Transverse colon (tissue), 4 donors: ENCODE results near the gene CES3. TPM values are rescaled to one million over a fixed set of nuclear protein-coding genes. Genes with fewer than 3 reads are reported as not detected.
A peak's percentile ranks its signal among the peaks of the same experiment; 100 is the strongest.
"Not testable (repeated sequence)": the region's sequence is repeated elsewhere in the genome, so short reads cannot be mapped to it uniquely, and the experiment has no call there.

Experiments used
- DNase-seq: peaks from one replicate; pipeline ENCODE4 v3.0.0-alpha.2; 2019
- H3K27ac ChIP-seq, 4 donors: fragments of 200-600 bp; sonication (generic); 2 replicates each; pipeline ENCODE4 v1.5.1; 2016 to 2018; ENCODE audit warnings: inconsistent platforms in 4 of 4
- H3K27me3 ChIP-seq: fragments of 200-600 bp; sonication (generic); 2 replicates; pipeline ENCODE4 v1.5.1; 2017; ENCODE audit warnings: inconsistent platforms
- H3K36me3 ChIP-seq, 4 donors: fragments of 200-600 bp; sonication (generic); 2 replicates each; pipeline ENCODE4 v1.5.1; 2017 to 2019; ENCODE audit warnings: inconsistent platforms in 4 of 4
- H3K4me1 ChIP-seq, 4 donors: fragments of 200-600 bp; sonication (generic); 2 replicates each; pipeline ENCODE4 v1.5.1; 2017 to 2020; ENCODE audit warnings: inconsistent platforms in 4 of 4
- H3K4me3 ChIP-seq, 4 donors: fragments of 200-600 bp; sonication (generic); 1 replicate in 1 of 4; 2 replicates in 3 of 4; pipeline versions ENCODE4 v1.5.1 to v1.6.1; 2017 to 2019; ENCODE audit warnings: inconsistent platforms in 4 of 4
- H3K9me3 ChIP-seq, 2 donors: fragments of 200-600 bp; sonication (generic); 2 replicates each; pipeline ENCODE4 v1.5.1; 2017 to 2019; ENCODE audit warnings: inconsistent platforms in 2 of 2
- CTCF ChIP-seq, 5 experiments: fragments of 200-600 bp in 3 of 5; fragments of 450-650 bp in 2 of 5; sonication (generic) in 3 of 5; IDR thresholded peaks; 1 replicate in 2 of 5; 2 replicates in 3 of 5; pipeline ENCODE4 v1.5.1; 2016 to 2017; ENCODE audit warnings: antibody characterized with exemption in 5 of 5, inconsistent platforms in 3 of 5, mild to moderate bottlenecking in 2 of 5, moderate library complexity in 1 of 5
- EP300 ChIP-seq: sonication (generic); formaldehyde crosslinking; IDR thresholded peaks from one replicate; pipeline ENCODE4 v1.6.1; 2017; ENCODE audit warnings: antibody characterized with exemption, low read depth
- POLR2A ChIP-seq: fragments of 450-650 bp; IDR thresholded peaks from one replicate; pipeline ENCODE4 v1.6.1; 2016; ENCODE audit warnings: antibody characterized with exemption, mild to moderate bottlenecking, moderate library complexity
- POLR2AphosphoS5 ChIP-seq, 3 donors: sonication (generic); formaldehyde crosslinking; IDR thresholded peaks; one replicate each; pipeline ENCODE4 v1.6.1; 2016; ENCODE audit warnings: antibody characterized with exemption in 3 of 3
- WGBS, 2 donors: methylation state at CpG; one replicate each; pipeline ENCODE4 v1.1.5; 2018; ENCODE audit warnings: low coverage in 1 of 2; 5-methylcytosine and 5-hydroxymethylcytosine counted together
- in situ Hi-C, 4 donors: fragments of 200-750 bp; cut with MboI; loops; one replicate each; pipeline versions ENCODE4 v1.15.0 to v1.15.1; 2017; ENCODE audit warnings: low sequenced_read_pairs in 3 of 4, low pct_ligation_motif_present in 1 of 4, low pct_unique_long_range_greater_than_20kb in 1 of 4
- intact Hi-C: fragments of 100-400 bp; cut with DNase I; formaldehyde crosslinking; loops from one replicate; pipeline ENCODE4 v1.15.1; 2023; ENCODE audit warnings: low total_unique reads
- total RNA-seq, 4 donors: library from RNA; depleted of rRNA; stranded (reverse); fragments of >200 nt; gene quantifications; one replicate each; pipeline ENCODE4 v1.1.0, GENCODE V29; 2016

Gene CES3
- total RNA-seq, 4 donors from 2014 or later, result 247 to 616 (median 291) TPM

GRCh38 chr16:66973716-66974115, 12.7 kb downstream of the CES3 start:
- H3K27me3 ChIP-seq, result no peaks in the 10 kb centered on the region
- no peak overlapping the region for H3K27ac ChIP-seq
- in situ Hi-C loops (loop anchor here in 2 of 4 donors (25.0 kb wide), 2 partner anchors 189 to 414 kb away; partner anchors contain the start of genes B3GNT9 (in 1 of the 2), FBXL8 (in 1 of the 2), HSF4 (in 1 of the 2) and NOL3 (in 1 of the 2)), intact Hi-C loops (no loop called here)
- no peaks in the 10 kb centered on the region for H3K36me3 ChIP-seq
- no peaks in the 10 kb centered on the region for H3K9me3 ChIP-seq
- no peak overlapping the region for H3K4me3 ChIP-seq
- H3K4me1 ChIP-seq, result peaks cover 0 to 11% (median 0%) of the 10 kb centered on the region in 4 donors
- WGBS, 2 donors, result 88% methylated on average over 5 of the region's 6 CpGs; no CpG with 5 or more reads in 1 of the 2 donors
- TF ChIP-seq POLR2AphosphoS5 (IDR thresholded peaks at IDR 0.05), result no peak
- no peak for TF ChIP-seq POLR2A
- TF ChIP-seq CTCF (IDR thresholded peaks at IDR 0.05), result no peak
- TF ChIP-seq EP300, result no peak
- DNase-seq, result no peak

GRCh38 chr16:66974156-66974931, 13.3 kb downstream of the CES3 start:
- DNase-seq, H3K27me3 ChIP-seq, H3K4me3 ChIP-seq, H3K9me3 ChIP-seq, intact Hi-C loops, H3K27ac ChIP-seq, H3K36me3 ChIP-seq: not testable (repeated sequence)
- in situ Hi-C loops, result loop anchor here in 2 of 4 donors (25.0 kb wide), 2 partner anchors 188 to 413 kb away; partner anchors contain the start of genes B3GNT9 (in 1 of the 2), FBXL8 (in 1 of the 2), HSF4 (in 1 of the 2) and NOL3 (in 1 of the 2)
- peaks cover 0 to 11% (median 0%) of the 10 kb centered on the region in 4 donors for H3K4me1 ChIP-seq
- 82% methylated on average over 30 of the region's 32 CpGs; no CpG with 5 or more reads in 1 of the 2 donors for WGBS, 2 donors

GRCh38 chr16:66974932-66975246, 13.8 kb downstream of the CES3 start:
- in situ Hi-C loops, result loop anchor here in 2 of 4 donors (25.0 kb wide), 2 partner anchors 187 to 412 kb away; partner anchors contain the start of genes B3GNT9 (in 2 of the 2), FBXL8 (in 2 of the 2), HSF4 (in 2 of the 2) and NOL3 (in 2 of the 2)
- 46 to 52% methylated on average over 8 to 11 of the region's 11 CpGs for WGBS, 2 donors

DNA sequence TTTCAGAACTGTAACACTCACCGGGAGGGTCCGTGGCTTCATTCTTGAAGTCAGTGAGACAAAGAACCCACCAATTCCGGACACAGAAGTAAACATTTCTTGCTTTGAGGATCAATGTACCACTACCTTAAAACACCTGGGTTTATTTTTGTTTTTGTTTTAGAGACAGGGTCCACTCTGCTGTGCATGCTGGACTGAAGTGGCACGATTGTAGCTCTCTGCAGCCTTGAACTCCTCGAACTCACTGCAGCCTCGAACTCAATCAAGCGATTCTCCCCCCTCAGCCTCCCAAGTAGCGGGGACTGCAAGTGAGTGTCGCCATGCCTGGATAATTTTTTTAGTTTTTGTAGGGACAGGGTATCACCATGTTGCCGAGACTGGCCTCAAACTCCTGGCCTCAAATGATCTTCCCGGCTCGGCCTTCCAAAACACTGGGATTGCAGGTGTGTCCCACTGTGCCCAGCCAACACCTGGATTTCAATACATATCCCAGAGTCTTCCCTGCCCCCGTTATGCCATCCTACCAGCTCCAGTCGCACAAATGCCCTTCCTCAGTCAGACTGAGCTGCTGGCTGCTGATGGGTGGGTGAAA, 14.3 kb downstream of the CES3 start:
- Histone ChIP-seq H3K4me3 (no peak overlapping the region), H3K4me1 (peaks cover 0 to 11% (median 0%) of the 10 kb centered on the region in 4 donors), H3K27me3 (no peaks in the 10 kb centered on the region), H3K27ac (no peak overlapping the region), H3K9me3 (no peaks in the 10 kb centered on the region), H3K36me3 (no peaks in the 10 kb centered on the region)
- DNase-seq, result no peak
- TF ChIP-seq POLR2AphosphoS5 (IDR thresholded peaks at IDR 0.05) (no peak), CTCF (IDR thresholded peaks at IDR 0.05) (no peak)
- intact Hi-C loops (no loop called here), in situ Hi-C loops (loop anchor here in 1 of 4 donors (25.0 kb wide), 1 partner anchor 187 kb away; the partner anchor contains the start of genes B3GNT9, FBXL8, HSF4 and NOL3)
- WGBS, 2 donors, result 71 to 81% methylated on average over 8 to 14 of the region's 14 CpGs

More at GRCh38 chr16:66974932-66975246, 13.8 kb downstream of the CES3 start:
- H3K36me3 ChIP-seq, H3K9me3 ChIP-seq, DNase-seq, H3K27me3 ChIP-seq, H3K4me3 ChIP-seq, H3K27ac ChIP-seq, intact Hi-C loops: not testable (repeated sequence)
- peaks cover 0 to 11% (median 0%) of the 10 kb centered on the region in 4 donors for H3K4me1 ChIP-seq
- peak in 1 of 3 donors; percentile 6 for TF ChIP-seq POLR2AphosphoS5 (IDR thresholded peaks at IDR 0.05)

DNA sequence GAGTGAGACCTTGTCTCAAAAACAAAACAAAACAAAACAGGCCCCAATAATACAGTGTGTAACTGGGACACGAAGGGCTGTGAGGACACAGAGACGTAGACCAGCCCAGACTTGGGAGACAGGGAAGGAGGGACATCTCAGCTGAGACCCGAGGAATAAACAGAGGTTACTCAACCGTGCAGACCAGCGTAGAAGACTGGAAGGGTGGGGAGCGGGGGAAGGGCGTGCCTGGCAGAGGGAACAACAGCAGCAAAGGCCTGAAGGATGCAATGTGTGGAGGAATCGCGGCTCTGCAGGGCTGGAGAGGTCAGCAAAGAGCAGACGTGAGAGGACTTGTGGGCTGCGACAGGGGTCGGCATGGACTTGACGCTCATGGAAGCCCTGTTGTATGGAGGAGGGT, 15.7 kb downstream of the CES3 start:
- in situ Hi-C loops, result loop anchor here in 1 of 4 donors (25.0 kb wide), 1 partner anchor 186 kb away; the partner anchor contains the start of genes B3GNT9, FBXL8, HSF4 and NOL3
- H3K4me3 ChIP-seq, result no peak overlapping the region
- no peaks in the 10 kb centered on the region for H3K36me3 ChIP-seq
- H3K9me3 ChIP-seq, result no peaks in the 10 kb centered on the region
- 0 to 37% methylated on average over 1 to 13 of the region's 13 CpGs for WGBS, 2 donors
- intact Hi-C loops, result no loop called here
- peak; percentile 41 for DNase-seq
- H3K27me3 ChIP-seq, result no peaks in the 10 kb centered on the region
- TF ChIP-seq EP300 (no peak), POLR2AphosphoS5 (IDR thresholded peaks at IDR 0.05) (no peak), POLR2A (no peak)
- H3K4me1 ChIP-seq, result peaks cover 0 to 11% (median 0%) of the 10 kb centered on the region in 4 donors
- no peak overlapping the region for H3K27ac ChIP-seq
